ENCODE measurements around the gene SPATC1L.
A peak's percentile ranks its signal among the peaks of the same experiment; 100 is the strongest.

SPATC1L gene

DNA sequence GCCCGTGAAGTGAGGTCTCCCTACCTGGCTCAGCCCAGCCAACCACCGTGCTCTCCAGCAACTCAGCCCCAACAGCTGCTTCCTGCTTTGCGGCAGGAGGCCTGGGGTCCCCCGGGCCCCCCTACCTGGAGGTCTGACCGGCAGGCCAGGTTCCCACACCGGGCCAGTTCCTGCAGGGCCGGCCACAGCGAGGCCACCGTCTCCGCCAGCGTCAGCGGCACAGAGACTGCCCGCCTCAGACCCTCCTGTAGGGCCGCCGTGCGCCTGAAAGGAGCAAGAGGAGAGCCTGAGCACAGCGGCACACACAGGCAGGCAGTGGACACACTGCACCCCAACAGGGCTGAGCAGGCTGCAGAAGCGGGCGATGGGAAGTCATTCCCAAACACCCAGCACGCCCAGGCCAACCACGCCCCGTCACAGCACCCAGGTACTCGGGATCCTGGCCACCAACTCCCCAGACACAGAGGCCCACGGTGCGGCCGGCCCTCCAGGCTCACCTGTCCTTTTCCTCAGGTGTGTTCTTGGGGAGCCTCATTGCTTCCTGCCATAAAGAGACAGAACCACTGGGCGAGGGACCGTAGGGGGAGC, 45.8 kb downstream of the SPATC1L start:
- Histone ChIP-seq H3K36me3 (ENCODE audit: control insufficient read depth, insufficient read depth, low read length) (no peaks in the 10 kb centered on the region), H3K27me3 (ENCODE audit: control insufficient read depth, insufficient read depth, low read length) (no peaks in the 10 kb centered on the region), H3K4me3 (ENCODE audit: low read length) (no peak overlapping the region), H3K4me1 (ENCODE audit: control insufficient read depth, insufficient read depth, low read length) (no peaks in the 10 kb centered on the region), H3K27ac (ENCODE audit: low read depth, low read length) (no peak overlapping the region), H3K9ac (ENCODE audit: low read length) (no peak overlapping the region)

DNA sequence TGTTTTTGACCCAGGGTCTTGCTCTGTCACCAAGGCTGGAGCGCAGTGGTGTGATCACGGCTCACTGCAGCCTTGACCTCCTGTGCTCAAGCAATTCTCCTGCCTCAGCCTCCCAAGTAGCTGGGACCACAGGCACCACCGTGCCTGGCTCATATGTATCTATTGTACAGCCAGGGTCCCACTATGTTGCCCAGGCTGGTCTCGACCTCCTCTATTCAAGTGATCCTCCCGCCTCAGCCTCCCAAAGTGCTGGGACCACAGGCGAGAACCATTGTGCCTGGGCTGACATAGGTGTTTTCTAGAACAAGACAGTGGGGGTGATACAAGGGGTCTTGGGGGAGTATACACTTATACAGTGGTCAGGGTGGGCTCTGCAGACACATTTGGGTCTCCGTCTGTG, 46.4 kb downstream of the SPATC1L start:
- Histone ChIP-seq H3K27me3 (ENCODE audit: control insufficient read depth, insufficient read depth, low read length) (no peaks in the 10 kb centered on the region), H3K36me3 (ENCODE audit: control insufficient read depth, insufficient read depth, low read length) (no peaks in the 10 kb centered on the region), H3K9ac (ENCODE audit: low read length) (no peak overlapping the region), H3K27ac (ENCODE audit: low read depth, low read length) (no peak overlapping the region), H3K4me1 (ENCODE audit: control insufficient read depth, insufficient read depth, low read length) (no peaks in the 10 kb centered on the region), H3K4me3 (ENCODE audit: low read length) (no peak overlapping the region)

GRCh38 chr21:46136739-46137349, 47.4 kb downstream of the SPATC1L start:
- Histone ChIP-seq H3K36me3 (ENCODE audit: control insufficient read depth, insufficient read depth, low read length) (no peaks in the 10 kb centered on the region), H3K4me3 (ENCODE audit: low read length) (no peak overlapping the region), H3K27ac (ENCODE audit: low read depth, low read length) (no peak overlapping the region)

GRCh38 chr21:46135782-46136395, 48.4 kb downstream of the SPATC1L start:
- Histone ChIP-seq H3K4me1 (ENCODE audit: control insufficient read depth, insufficient read depth, low read length) (no peaks in the 10 kb centered on the region), H3K27me3 (ENCODE audit: control insufficient read depth, insufficient read depth, low read length) (no peaks in the 10 kb centered on the region), H3K36me3 (ENCODE audit: control insufficient read depth, insufficient read depth, low read length) (no peaks in the 10 kb centered on the region), H3K4me3 (ENCODE audit: low read length) (no peak overlapping the region), H3K9ac (ENCODE audit: low read length) (no peak overlapping the region), H3K27ac (ENCODE audit: low read depth, low read length) (no peak overlapping the region)

More at GRCh38 chr21:46136739-46137349, 47.4 kb downstream of the SPATC1L start:
- H3K27me3 ChIP-seq (ENCODE audit: control insufficient read depth, insufficient read depth, low read length), result no peaks in the 10 kb centered on the region
- H3K9ac ChIP-seq (ENCODE audit: low read length), result no peak overlapping the region
- no peaks in the 10 kb centered on the region for H3K4me1 ChIP-seq (ENCODE audit: control insufficient read depth, insufficient read depth, low read length)

DNA sequence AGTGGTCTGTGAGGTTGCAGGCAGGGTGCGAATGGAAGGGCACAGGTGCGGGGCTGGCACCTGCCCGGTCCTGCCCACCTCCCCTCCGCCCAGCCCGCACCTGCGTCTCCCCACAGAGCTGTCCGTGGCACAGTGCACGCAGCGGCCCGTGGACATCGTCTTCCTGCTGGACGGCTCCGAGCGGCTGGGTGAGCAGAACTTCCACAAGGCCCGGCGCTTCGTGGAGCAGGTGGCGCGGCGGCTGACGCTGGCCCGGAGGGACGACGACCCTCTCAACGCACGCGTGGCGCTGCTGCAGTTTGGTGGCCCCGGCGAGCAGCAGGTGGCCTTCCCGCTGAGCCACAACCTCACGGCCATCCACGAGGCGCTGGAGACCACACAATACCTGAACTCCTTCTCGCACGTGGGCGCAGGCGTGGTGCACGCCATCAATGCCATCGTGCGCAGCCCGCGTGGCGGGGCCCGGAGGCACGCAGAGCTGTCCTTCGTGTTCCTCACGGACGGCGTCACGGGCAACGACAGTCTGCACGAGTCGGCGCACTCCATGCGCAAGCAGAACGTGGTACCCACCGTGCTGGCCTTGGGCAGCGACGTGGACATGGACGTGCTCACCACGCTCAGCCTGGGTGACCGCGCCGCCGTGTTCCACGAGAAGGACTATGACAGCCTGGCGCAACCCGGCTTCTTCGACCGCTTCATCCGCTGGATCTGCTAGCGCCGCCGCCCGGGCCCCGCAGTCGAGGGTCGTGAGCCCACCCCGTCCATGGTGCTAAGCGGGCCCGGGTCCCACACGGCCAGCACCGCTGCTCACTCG, 52.2 kb downstream of the SPATC1L start:
- Histone ChIP-seq H3K27ac (ENCODE audit: low read depth, low read length) (no peak overlapping the region), H3K36me3 (ENCODE audit: control insufficient read depth, insufficient read depth, low read length) (peaks cover 5% of the 10 kb centered on the region), H3K9ac (ENCODE audit: low read length) (no peak overlapping the region), H3K4me1 (ENCODE audit: control insufficient read depth, insufficient read depth, low read length) (no peaks in the 10 kb centered on the region), H3K4me3 (ENCODE audit: low read length) (no peak overlapping the region), H3K27me3 (ENCODE audit: control insufficient read depth, insufficient read depth, low read length) (no peaks in the 10 kb centered on the region)

- no peak overlapping the region for H3K27ac ChIP-seq (ENCODE audit: low read depth, low read length)
- no peak overlapping the region for H3K4me3 ChIP-seq (ENCODE audit: low read length)
- H3K9ac ChIP-seq (ENCODE audit: low read length), result no peak overlapping the region
- H3K36me3 ChIP-seq (ENCODE audit: control insufficient read depth, insufficient read depth, low read length), result peaks cover 6% of the 10 kb centered on the region
- no peaks in the 10 kb centered on the region for H3K27me3 ChIP-seq (ENCODE audit: control insufficient read depth, insufficient read depth, low read length)
- H3K4me1 ChIP-seq (ENCODE audit: control insufficient read depth, insufficient read depth, low read length), result no peaks in the 10 kb centered on the region
Observed at GRCh38 chr21:46131588-46131837, 52.7 kb downstream of the SPATC1L start.

GRCh38 chr21:46130831-46131587, 53.2 kb downstream of the SPATC1L start:
- Histone ChIP-seq H3K4me3 (ENCODE audit: low read length) (no peak overlapping the region), H3K36me3 (ENCODE audit: control insufficient read depth, insufficient read depth, low read length) (peaks cover 8% of the 10 kb centered on the region), H3K27me3 (ENCODE audit: control insufficient read depth, insufficient read depth, low read length) (no peaks in the 10 kb centered on the region)

DNA sequence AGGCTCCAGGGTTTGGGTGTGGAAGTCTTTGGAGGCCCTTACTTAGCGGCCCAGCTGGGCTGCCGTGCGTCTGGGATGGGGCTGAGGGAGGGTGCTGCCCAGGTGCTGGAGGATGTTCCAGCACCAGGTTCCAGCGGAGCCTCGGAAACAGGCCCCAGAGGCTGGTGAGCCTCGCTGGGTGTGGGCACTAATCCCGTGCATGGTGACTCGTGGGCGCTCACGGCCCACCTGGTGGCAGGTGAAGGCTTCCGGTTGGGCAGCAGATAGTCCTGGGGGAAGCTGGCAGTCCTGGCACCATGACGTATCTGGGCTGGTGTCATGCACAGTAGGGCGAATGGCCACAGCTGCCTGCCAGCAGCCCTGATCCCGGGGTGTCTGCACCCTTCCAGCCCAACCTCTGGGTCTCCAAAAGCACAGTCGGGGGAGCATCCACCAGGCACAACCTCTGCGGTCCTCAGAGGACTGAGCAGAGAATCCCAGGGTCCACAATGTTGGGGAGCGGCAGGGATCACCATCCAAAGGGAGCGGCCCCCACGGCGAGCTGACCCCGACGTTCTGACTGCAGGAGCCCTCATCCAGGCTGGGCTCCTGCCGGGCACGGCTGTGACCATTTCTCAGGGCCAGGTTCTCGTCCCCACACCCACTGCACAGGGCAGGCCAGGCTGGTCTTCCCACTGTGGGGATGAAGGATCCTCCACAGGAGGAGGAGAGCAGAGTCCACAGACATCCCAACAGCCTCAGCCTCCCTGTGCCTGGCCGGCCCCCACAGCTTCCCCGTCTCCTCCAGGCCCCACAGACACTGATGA, 54.2 kb downstream of the SPATC1L start:
- Histone ChIP-seq H3K4me3 (ENCODE audit: low read length) (no peak overlapping the region), H3K9ac (ENCODE audit: low read length) (no peak overlapping the region), H3K36me3 (ENCODE audit: control insufficient read depth, insufficient read depth, low read length) (peaks cover 11% of the 10 kb centered on the region), H3K27ac (ENCODE audit: low read depth, low read length) (no peak overlapping the region), H3K4me1 (ENCODE audit: control insufficient read depth, insufficient read depth, low read length) (no peaks in the 10 kb centered on the region), H3K27me3 (ENCODE audit: control insufficient read depth, insufficient read depth, low read length) (no peaks in the 10 kb centered on the region)

More at GRCh38 chr21:46130831-46131587, 53.2 kb downstream of the SPATC1L start:
- no peak overlapping the region for H3K27ac ChIP-seq (ENCODE audit: low read depth, low read length)
- no peak overlapping the region for H3K9ac ChIP-seq (ENCODE audit: low read length)
- H3K4me1 ChIP-seq (ENCODE audit: control insufficient read depth, insufficient read depth, low read length), result no peaks in the 10 kb centered on the region

DNA sequence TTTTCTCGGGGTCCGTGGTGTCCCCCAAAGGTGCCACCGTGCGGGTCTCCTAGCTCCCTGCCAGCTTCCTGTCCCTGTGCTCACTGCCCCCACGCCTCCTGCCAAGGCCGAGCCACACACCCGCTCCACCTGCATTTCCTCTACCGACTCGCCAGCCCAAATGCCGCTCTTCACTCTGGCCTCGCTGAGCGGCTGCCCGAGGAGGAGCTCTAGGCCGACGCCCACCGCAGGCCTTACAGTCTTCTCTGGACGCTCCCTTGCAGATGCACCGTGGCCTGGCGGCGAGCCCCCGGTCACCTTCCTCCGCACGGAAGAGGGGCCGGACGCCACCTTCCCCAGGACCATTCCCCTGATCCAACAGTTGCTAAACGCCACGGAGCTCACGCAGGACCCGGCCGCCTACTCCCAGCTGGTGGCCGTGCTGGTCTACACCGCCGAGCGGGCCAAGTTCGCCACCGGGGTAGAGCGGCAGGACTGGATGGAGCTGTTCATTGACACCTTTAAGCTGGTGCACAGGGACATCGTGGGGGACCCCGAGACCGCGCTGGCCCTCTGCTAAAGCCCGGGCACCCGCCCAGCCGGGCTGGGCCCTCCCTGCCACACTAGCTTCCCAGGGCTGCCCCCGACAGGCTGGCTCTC, 55.2 kb downstream of the SPATC1L start:
- Histone ChIP-seq H3K36me3 (ENCODE audit: control insufficient read depth, insufficient read depth, low read length) (peaks cover 14% of the 10 kb centered on the region), H3K27me3 (ENCODE audit: control insufficient read depth, insufficient read depth, low read length) (no peaks in the 10 kb centered on the region), H3K4me1 (ENCODE audit: control insufficient read depth, insufficient read depth, low read length) (no peaks in the 10 kb centered on the region), H3K27ac (ENCODE audit: low read depth, low read length) (no peak overlapping the region), H3K4me3 (ENCODE audit: low read length) (no peak overlapping the region), H3K9ac (ENCODE audit: low read length) (no peak overlapping the region)

DNA sequence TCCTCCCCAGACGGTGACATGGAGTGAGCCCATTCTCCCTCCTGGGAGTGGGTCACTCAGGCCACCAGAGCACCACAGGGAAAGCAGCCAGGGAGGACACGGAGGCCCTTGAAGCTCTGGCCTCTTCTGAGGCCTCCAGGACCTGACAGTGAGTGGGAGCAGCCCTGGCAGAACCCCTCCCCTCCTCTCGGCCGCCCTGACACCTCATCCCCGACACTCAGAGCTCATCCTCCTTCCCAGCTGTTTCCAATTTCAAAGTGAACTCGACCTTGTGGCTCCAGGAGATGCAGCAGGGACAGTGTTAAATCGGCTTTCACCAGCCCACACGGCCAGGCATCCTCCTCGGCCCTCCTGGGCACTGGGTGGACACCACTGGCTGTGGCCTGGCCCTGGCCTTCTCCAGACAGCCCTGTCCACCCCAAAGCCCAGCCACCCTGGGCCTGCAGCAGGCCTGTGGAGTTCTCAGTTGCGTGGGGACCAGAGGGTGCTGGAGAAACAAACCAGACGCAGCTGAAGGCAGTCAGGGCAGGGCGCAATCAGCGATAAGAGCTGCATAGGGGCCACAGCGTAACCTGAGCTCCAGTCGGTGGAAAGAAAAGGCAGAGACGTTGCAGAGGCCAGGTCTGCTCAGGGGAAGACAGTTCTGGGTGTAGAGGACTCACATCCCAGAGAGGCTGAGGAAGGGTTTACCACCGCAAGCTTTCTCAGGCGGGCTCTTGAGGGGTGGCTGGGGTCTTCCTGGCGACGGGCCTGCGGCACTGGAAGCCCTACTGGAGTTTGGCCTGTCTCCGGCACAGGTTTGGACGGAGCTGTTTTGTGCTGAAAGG, 55.9 kb downstream of the SPATC1L start:
- Histone ChIP-seq H3K27ac (ENCODE audit: low read depth, low read length) (peak overlapping the region; percentile 14), H3K36me3 (ENCODE audit: control insufficient read depth, insufficient read depth, low read length) (peaks cover 18% of the 10 kb centered on the region)

More for the DNA sequence above, 55.9 kb downstream of the SPATC1L start:
- no peak overlapping the region for H3K9ac ChIP-seq (ENCODE audit: low read length)
- no peaks in the 10 kb centered on the region for H3K4me1 ChIP-seq (ENCODE audit: control insufficient read depth, insufficient read depth, low read length)
- H3K4me3 ChIP-seq (ENCODE audit: low read length), result no peak overlapping the region
- H3K27me3 ChIP-seq (ENCODE audit: control insufficient read depth, insufficient read depth, low read length), result no peaks in the 10 kb centered on the region

Data from rectal smooth muscle tissue (tissue), 1 donor.